22Rv1 (cell line): ENCODE results near the gene MYADML2.

Source experiments
- H3K27ac ChIP-seq: fragments of 450-650 bp; 2 replicates; pipeline ENCODE4 v1.5.1; 2017
- CTCF ChIP-seq: fragments of 450-650 bp; IDR thresholded peaks from 2 replicates; pipeline ENCODE4 v1.5.1; 2017; ENCODE audit warnings: mild to moderate bottlenecking
- ZFX ChIP-seq: fragments of 450-650 bp; IDR thresholded peaks from 2 replicates; pipeline ENCODE4 v1.6.1; 2017; ENCODE audit warnings: antibody characterized with exemption, borderline replicate concordance

The MYADML2 gene

GRCh38 chr17:81964081-81964849 is 17.2 kb upstream of the MYADML2 start:
- TF ChIP-seq CTCF (no peak), ZFX (no peak)
- no peak overlapping the region for H3K27ac ChIP-seq

- H3K27ac ChIP-seq: no peak overlapping the region
- TF ChIP-seq CTCF (no peak), ZFX (no peak)
Measured at GRCh38 chr17:81962499-81963441, 15.7 kb upstream of the MYADML2 start.

GRCh38 chr17:81961521-81962498 is 14.8 kb upstream of the MYADML2 start:
- TF ChIP-seq CTCF: 0 out of 2 replicates have a peak, but pooled peaks have one; percentile 3
- TF ChIP-seq ZFX: no peak
- H3K27ac ChIP-seq: no peak overlapping the region

- no peak for TF ChIP-seq ZFX
- peak; percentile 58 for TF ChIP-seq CTCF
- H3K27ac ChIP-seq: no peak within 1 kb of the TSS
Measured at GRCh38 chr17:81961087-81961511, 14.1 kb upstream of the MYADML2 start, which contains the start of gene NOTUM. Gene NOTUM, minus strand, starts transcription at chr17:81961187. Its CDS starts 278 bp downstream, at chr17:81960909.

- H3K27ac ChIP-seq: no peak overlapping the region
Measured at GRCh38 chr17:81960130-81960958, 13.3 kb upstream of the MYADML2 start.

More at GRCh38 chr17:81960130-81960958, 13.3 kb upstream of the MYADML2 start:
- no peak for TF ChIP-seq ZFX
- no peak for TF ChIP-seq CTCF
